ENCODE results near the gene MEGF11.

GRCh38 chr15:65910341-65910740 is 343.2 kb downstream of the MEGF11 start:
- no peak for TF ChIP-seq CTCF (conservative IDR thresholded peaks at IDR 0.05 in 1 of 2, IDR thresholded peaks at IDR 0.05 in 1 of 2; ENCODE audit: low read depth in 1 of 2, low read length in 2 of 2)
- no peak for TF ChIP-seq EZH2 (IDR thresholded peaks at IDR 0.05; ENCODE audit: low read length, missing control alignments)
